Skeletal muscle tissue (tissue), 4 donors: ENCODE data around the gene WDR4. TPM values are rescaled to one million over a fixed set of nuclear protein-coding genes. Genes with fewer than 3 reads are reported as not detected.

ENCODE experiments used
- H3K27ac ChIP-seq: one replicate; pipeline ENCODE4 v1.7.0; 2013; ENCODE audit warnings: mild to moderate bottlenecking, low read depth, low read length, inconsistent platforms
- H3K27me3 ChIP-seq, 3 donors: one replicate each; pipeline ENCODE4 v1.7.0; 2013; ENCODE audit warnings: low read length in 3 of 3; ENCODE audit not compliant: control insufficient read depth in 3 of 3, insufficient read depth in 3 of 3
- H3K36me3 ChIP-seq, 3 donors: one replicate each; pipeline ENCODE4 v1.7.0; 2013; ENCODE audit warnings: low read length in 3 of 3; ENCODE audit not compliant: control insufficient read depth in 3 of 3, insufficient read depth in 3 of 3
- H3K4me1 ChIP-seq, 3 donors: one replicate each; pipeline ENCODE4 v1.7.0; 2013; ENCODE audit warnings: low read length in 3 of 3, mild to moderate bottlenecking in 3 of 3; ENCODE audit not compliant: control insufficient read depth in 3 of 3, insufficient read depth in 3 of 3
- H3K4me3 ChIP-seq, 3 donors: one replicate each; pipeline ENCODE4 v1.7.0; 2013; ENCODE audit warnings: low read length in 3 of 3
- H3K9ac ChIP-seq, 3 donors: one replicate each; pipeline ENCODE4 v1.7.0; 2013; ENCODE audit warnings: low read length in 3 of 3, mild to moderate bottlenecking in 3 of 3, moderate library complexity in 2 of 3, low read depth in 1 of 3
- H3K9me3 ChIP-seq, 3 donors: one replicate each; pipeline ENCODE4 v1.7.0; 2013; ENCODE audit warnings: low read length in 3 of 3; ENCODE audit not compliant: control insufficient read depth in 3 of 3
- total RNA-seq: library from RNA; depleted of rRNA; stranded (reverse); fragments of >200 nt; gene quantifications from one replicate; pipeline ENCODE4 v1.2.3, GENCODE V29; 2014
- donor health status: Osteomylitis.

Gene WDR4
- total RNA-seq, 1 donor from 2014 or later = 8.4 TPM

DNA sequence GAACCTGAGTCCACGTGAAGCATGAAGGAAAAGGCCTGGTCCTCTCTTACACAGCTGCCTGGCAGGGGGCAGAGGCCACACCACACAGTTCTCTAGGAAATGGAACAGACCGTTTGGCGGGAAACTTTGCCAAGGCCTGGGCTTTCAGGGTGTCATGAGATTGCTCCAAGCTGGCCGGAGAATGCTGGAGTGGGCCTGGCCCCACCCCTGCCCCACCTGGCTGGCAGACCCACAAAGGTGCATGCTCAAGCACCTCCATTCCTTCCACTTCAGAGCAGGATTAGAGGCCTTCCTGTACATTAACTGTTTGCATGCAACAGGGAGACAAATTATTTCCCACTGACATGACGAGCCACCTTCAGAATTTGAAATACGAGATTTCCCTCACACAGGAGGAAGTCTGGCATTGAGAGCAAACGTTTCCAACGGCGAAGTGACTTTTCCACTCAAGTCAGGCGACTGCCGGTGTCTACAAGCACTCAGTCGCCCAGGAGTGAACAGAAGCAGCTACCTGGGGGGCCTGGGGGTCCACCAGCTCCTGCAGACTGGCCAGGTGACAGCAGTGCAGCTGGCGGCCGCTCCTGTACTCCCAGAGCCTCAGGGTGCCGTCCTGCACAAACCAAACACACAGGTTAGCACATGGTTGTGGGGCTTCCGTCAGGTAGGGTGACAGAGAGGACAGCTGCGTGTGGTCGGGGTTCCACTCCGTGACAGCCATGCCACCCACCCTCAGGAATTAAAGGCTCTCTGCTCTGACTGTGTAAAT lies 24.0 kb downstream of the WDR4 start:
- H3K4me1 ChIP-seq = no peaks in the 10 kb centered on the region
- no peak overlapping the region for H3K4me3 ChIP-seq
- H3K9me3 ChIP-seq = no peaks in the 10 kb centered on the region
- peaks cover 61 to 82% (median 73%) of the 10 kb centered on the region in 3 donors for H3K36me3 ChIP-seq
- H3K27ac ChIP-seq = no peak overlapping the region
- no peak overlapping the region for H3K9ac ChIP-seq
- no peaks in the 10 kb centered on the region for H3K27me3 ChIP-seq

DNA sequence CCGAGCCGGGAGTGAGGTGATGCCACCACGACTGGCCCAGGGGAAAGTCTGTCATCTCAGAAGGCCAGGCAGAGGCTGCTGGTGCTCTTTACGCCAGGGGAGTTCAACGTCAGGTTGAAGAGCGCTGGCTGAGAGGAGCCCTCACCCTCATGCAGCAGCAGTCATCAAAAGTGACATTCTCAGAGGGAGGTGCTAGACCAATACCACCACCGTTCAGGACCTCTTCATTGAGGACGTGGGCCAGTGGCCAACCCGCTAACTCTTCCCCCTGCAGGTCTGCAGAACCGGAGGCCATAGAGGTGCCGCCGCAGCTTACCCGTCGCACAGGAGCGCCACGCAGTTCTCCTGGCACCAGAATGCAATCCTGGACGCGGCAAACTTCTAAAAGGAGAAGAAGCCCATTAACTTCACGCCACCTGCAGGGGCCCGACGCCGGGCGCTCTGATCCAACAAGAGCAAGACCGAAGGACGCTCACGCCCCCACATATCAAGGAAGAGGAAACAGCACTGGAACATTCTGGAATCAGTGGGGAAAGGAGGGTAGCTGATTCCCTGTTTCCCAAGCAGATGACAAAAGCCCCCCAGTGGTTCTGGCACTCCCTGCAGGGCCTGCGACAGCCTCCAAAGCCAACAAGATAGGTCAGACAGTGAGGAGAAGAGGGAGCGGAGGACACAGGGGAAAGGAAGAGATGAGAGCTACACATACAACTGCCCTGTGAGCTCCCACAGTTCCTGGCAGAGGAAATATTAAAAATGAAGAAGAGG lies 24.9 kb downstream of the WDR4 start:
- Histone ChIP-seq H3K27ac (no peak overlapping the region), H3K36me3 (peaks cover 63 to 86% (median 72%) of the 10 kb centered on the region in 3 donors), H3K27me3 (no peaks in the 10 kb centered on the region), H3K4me1 (no peaks in the 10 kb centered on the region), H3K4me3 (no peak overlapping the region), H3K9me3 (no peaks in the 10 kb centered on the region), H3K9ac (no peak overlapping the region)

DNA sequence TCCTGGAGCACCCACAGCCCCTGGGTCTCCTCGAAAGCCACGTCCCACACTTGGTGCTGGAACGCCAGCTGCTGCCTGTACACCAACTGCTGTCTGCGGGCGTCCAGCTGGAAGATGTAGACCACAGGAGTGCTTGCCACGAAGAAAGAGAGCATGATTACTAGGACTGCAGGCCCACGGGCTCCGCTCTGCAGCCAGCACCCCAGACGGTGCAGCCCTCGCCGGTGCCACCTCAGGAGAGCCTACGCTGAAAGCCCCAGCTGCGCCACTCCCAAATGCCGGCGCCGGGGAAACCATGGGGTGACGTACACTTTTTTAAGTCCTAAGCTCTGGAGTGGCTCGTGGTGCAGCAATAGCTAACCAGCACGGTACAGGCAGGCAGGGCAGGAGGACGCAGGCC lies 25.7 kb downstream of the WDR4 start:
- no peaks in the 10 kb centered on the region for H3K27me3 ChIP-seq
- H3K4me1 ChIP-seq = no peaks in the 10 kb centered on the region
- no peak overlapping the region for H3K9ac ChIP-seq
- no peaks in the 10 kb centered on the region for H3K9me3 ChIP-seq
- peaks cover 64 to 86% (median 75%) of the 10 kb centered on the region in 3 donors for H3K36me3 ChIP-seq
- no peak overlapping the region for H3K4me3 ChIP-seq
- no peak overlapping the region for H3K27ac ChIP-seq

DNA sequence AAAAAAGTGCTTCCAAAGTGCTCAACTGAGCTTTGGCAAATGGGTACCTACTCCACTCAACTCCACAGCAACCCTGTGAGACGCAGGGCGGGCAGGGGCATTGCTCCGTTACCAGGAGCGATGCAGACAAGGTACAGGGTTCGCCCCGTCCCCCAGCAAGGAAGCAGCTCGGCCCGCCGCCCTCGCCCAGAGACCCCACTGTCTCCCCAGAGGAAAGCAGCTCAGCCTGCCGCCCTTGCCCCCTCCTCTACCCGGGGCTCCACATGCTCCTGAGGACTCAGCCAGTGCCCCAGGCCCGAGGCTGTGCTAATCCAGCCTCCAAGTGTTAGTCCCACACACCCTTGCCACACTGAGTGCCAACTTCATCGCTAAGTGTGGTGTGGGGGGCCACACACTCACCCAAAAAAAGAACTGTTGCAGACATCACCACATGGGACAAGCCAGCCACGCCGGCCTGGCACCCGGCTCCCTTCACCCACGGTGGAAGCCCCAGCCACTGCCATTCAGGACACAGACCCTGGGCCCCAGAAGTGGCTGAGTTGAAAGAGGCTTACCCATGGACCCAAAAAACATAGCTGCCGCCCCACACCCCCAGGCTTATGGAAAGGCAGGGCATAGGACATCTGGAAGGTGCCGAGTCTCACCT lies 26.3 kb downstream of the WDR4 start:
- no peaks in the 10 kb centered on the region for H3K4me1 ChIP-seq
- H3K4me3 ChIP-seq = no peak overlapping the region
- peaks cover 60 to 80% (median 70%) of the 10 kb centered on the region in 3 donors for H3K36me3 ChIP-seq
- H3K27me3 ChIP-seq = no peaks in the 10 kb centered on the region
- H3K9ac ChIP-seq = no peak overlapping the region
- H3K9me3 ChIP-seq = no peaks in the 10 kb centered on the region
- no peak overlapping the region for H3K27ac ChIP-seq

DNA sequence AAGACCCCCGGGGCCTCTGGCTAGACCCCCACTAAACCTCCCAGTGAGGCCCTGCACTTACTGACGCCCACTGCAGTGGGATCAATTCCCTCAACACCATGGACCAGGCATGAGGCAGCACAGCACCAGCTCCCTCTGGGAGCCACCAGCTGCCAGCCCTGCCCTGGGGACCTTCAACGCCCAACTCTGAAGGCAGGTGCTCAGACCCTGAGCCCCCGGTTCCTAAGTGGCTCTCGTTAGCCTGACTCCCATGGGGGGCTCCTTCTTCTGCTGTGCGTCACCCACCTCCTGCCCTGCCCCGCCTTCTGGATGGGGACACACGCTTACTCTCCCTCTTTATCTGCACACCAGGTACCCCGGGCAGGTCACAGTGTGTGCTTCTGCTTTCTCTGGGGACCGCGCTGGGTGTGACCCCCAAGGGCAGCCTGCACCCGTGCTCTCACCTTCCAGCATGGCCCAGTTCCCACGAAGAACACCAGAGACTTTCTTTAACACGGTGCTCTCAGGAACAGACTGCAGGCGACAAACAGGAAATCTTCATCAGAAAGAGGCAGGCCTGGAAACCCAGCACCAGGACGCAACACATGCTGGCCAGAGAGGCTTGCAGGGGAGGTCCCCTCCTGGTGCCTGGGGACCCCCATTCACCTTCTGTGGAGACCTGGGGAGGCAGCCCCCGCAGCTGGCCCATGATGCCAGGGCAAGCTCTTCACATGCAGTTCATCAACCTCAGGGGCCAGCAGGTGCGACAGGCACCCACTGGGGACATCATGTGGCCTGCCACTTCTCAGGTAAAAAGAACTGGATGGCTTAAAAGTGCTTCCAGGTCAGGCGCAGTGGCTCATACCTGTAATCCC lies 27.3 kb downstream of the WDR4 start:
- no peaks in the 10 kb centered on the region for H3K27me3 ChIP-seq
- no peaks in the 10 kb centered on the region for H3K4me1 ChIP-seq
- peaks cover 67 to 76% (median 72%) of the 10 kb centered on the region in 3 donors for H3K36me3 ChIP-seq
- H3K27ac ChIP-seq = no peak overlapping the region
- H3K4me3 ChIP-seq = no peak overlapping the region
- no peaks in the 10 kb centered on the region for H3K9me3 ChIP-seq
- no peak overlapping the region for H3K9ac ChIP-seq

DNA sequence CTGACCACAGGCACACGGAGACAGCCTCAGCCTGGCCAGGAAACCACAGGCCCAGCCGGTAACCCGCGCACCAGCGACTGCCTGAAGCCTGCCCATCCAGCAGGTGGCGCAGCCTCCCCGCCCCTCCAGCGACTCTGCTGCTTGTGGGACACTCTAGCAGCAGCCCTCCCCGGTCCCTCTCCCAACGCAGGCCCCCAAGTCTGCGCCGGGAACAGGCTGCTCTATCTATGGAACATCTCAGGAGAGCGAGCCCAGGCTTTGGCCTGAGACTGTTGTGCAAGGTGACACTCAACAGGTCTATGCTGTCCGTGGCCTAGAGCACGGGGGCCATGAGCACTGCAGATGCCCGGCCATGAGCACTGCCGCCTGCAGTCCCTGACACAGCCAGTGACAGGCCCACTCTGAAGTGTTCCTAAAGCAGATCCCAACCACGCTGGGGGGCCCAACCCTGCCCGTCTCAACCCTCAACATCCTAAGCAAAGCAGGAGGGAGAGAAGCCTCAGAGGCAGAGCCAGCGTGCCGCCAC lies 28.4 kb downstream of the WDR4 start:
- Histone ChIP-seq H3K27ac (no peak overlapping the region), H3K36me3 (peaks cover 63 to 74% (median 69%) of the 10 kb centered on the region in 3 donors), H3K9ac (no peak overlapping the region), H3K9me3 (no peaks in the 10 kb centered on the region), H3K4me3 (no peak overlapping the region), H3K4me1 (no peaks in the 10 kb centered on the region), H3K27me3 (no peaks in the 10 kb centered on the region)

DNA sequence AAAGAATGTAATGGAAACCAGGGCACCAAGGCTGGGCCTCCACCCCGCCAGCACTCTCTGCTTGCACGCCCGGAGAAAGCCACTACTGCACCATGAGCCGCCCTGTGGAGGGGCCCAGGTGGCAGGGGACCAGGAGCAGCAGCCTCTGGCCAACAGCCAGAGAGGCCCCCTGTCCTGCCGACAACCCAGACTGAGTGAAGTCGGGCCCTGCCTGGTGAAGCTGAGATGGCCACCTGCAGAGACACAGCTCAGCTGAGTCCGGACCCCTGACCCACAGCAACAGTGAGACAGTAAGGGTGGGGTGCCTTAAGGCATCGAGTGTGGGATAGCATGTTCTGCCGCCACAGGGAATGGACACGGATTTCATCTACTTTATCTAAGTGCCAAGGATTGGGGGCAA lies 28.9 kb downstream of the WDR4 start:
- Histone ChIP-seq H3K9me3 (no peaks in the 10 kb centered on the region), H3K9ac (no peak overlapping the region), H3K36me3 (peaks cover 60 to 71% (median 65%) of the 10 kb centered on the region in 3 donors), H3K4me3 (no peak overlapping the region), H3K27me3 (no peaks in the 10 kb centered on the region), H3K4me1 (peaks cover 2% of the 10 kb centered on the region in 3 donors), H3K27ac (no peak overlapping the region)

DNA sequence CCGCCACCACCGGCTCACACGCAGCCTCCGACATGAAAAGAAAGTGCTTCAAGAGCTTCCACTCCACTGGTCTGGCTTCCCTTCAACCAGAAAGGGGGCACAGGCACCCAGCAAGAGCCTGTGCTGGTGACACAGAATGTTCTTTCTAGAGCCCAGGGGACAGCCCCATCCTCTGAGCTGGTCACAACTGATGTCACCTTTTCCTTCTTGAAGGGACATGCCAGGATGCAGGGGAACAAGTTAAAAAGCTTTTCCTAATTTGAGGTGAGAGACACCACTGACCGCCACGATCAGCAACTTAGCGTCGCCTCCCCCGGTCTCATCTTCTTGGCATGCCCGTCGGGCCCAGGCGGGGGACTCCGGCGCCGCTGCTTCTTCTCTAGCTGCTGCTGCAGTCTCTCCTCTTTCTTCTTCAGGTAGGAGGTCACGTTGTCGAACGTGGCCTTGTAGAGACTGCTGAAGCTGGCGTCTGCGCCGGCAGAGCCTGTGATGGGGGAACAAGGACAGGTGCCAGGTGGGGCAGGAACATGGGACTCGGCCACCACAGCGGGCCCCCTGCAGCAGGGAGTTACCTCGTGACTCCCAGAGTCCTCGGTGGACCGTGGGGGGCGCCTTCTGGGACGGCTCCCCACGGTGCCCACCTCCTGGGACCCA lies 29.5 kb downstream of the WDR4 start:
- peaks cover 7 to 8% (median 7%) of the 10 kb centered on the region in 3 donors for H3K4me1 ChIP-seq
- H3K27me3 ChIP-seq = no peaks in the 10 kb centered on the region
- H3K9ac ChIP-seq = no peak overlapping the region
- no peak overlapping the region for H3K27ac ChIP-seq
- H3K4me3 ChIP-seq = no peak overlapping the region
- no peaks in the 10 kb centered on the region for H3K9me3 ChIP-seq
- H3K36me3 ChIP-seq = peaks cover 59 to 65% (median 59%) of the 10 kb centered on the region in 3 donors
